Panc1 (cell line): ENCODE data around the gene VIM. TPM values are rescaled to one million over a fixed set of nuclear protein-coding genes. Genes with fewer than 3 reads are reported as not detected.

ENCODE experiments used
- ATAC-seq: fragments of 200-7000 bp; cut with Tn5 transposase; 2 replicates; pipeline ENCODE4 v1.9.1; 2020; ENCODE audit warnings: mild to moderate bottlenecking, moderate library complexity
- BruUV-seq: library from RNA; stranded (reverse); fragments of 400-500 nt; replicated peaks from 2 replicates; lab custom pipeline; 2021; lab: Mats Ljungman, UMichigan
- CTCF ChIA-PET: fragments of 300-600 bp; sonication (Branson Sonifier 250); formaldehyde crosslinking; loops from one replicate; lab custom pipeline; 2022; ENCODE audit warnings: antibody characterized with exemption; lab: Charles Lee
- POLR2A ChIA-PET: fragments of 300-600 bp; sonication (Branson Sonifier 250); formaldehyde crosslinking; loops from one replicate; lab custom pipeline; 2022; ENCODE audit warnings: antibody characterized with exemption; lab: Charles Lee
- DNase-seq: peaks from one replicate; pipeline ENCODE4 v3.0.0-alpha.2; 2010; ENCODE audit warnings: low read depth, low spot score
- H3K27ac ChIP-seq: 2 replicates; pipeline ENCODE4 v1.5.1; 2011; ENCODE audit warnings: mild to moderate bottlenecking, low read length, inconsistent platforms
- H3K27me3 ChIP-seq: fragments of 200-500 bp; sonication (Bioruptor generic); 2 replicates; pipeline ENCODE4 v1.6.0; 2014; ENCODE audit warnings: low read length, inconsistent platforms; ENCODE audit not compliant: control insufficient read depth, insufficient read depth
- H3K36me3 ChIP-seq: fragments of 200-500 bp; sonication (Bioruptor generic); 2 replicates; pipeline ENCODE4 v1.5.1; 2014; ENCODE audit warnings: inconsistent platforms, mild to moderate bottlenecking, low read length, moderate library complexity; ENCODE audit not compliant: control insufficient read depth, insufficient read depth
- H3K4me1 ChIP-seq: 2 replicates; pipeline ENCODE4 v1.5.1; 2011; ENCODE audit warnings: inconsistent platforms, mild to moderate bottlenecking, low read length, moderate library complexity; ENCODE audit not compliant: control insufficient read depth, insufficient read depth
- H3K4me3 ChIP-seq, 2 experiments: 2 replicates each; pipeline ENCODE4 v1.5.1; 2011 to 2012; ENCODE audit warnings: low read depth in 2 of 2, low read length in 2 of 2, mild to moderate bottlenecking in 2 of 2, inconsistent platforms in 1 of 2, moderate library complexity in 1 of 2
- H3K9me3 ChIP-seq: fragments of 200-500 bp; sonication (Bioruptor generic); 2 replicates; pipeline ENCODE4 v1.5.1; 2014; ENCODE audit warnings: low read depth, mild to moderate bottlenecking, inconsistent platforms, low read length, moderate library complexity; ENCODE audit not compliant: control insufficient read depth, insufficient read depth
- CTCF ChIP-seq: fragments of 450-650 bp; IDR thresholded peaks from 2 replicates; pipeline ENCODE4 v1.5.1; 2017; ENCODE audit warnings: mild to moderate bottlenecking
- POLR2AphosphoS5 ChIP-seq: IDR thresholded peaks from 2 replicates; pipeline ENCODE4 v1.6.1; 2012; ENCODE audit warnings: mild to moderate bottlenecking, low read depth, low read length, moderate library complexity
- REST ChIP-seq, 2 experiments: IDR thresholded peaks; 2 replicates each; pipeline ENCODE4 v1.6.1; 2011 to 2012; ENCODE audit warnings: low read depth in 2 of 2, control low read depth in 1 of 2, low read length in 1 of 2, mild to moderate bottlenecking in 1 of 2, moderate library complexity in 1 of 2; ENCODE audit not compliant: insufficient read depth in 1 of 2
- SIN3A ChIP-seq: IDR thresholded peaks from 2 replicates; pipeline ENCODE4 v1.6.1; 2012; ENCODE audit warnings: low read depth, mild to moderate bottlenecking, low read length, moderate library complexity, borderline replicate concordance; ENCODE audit not compliant: insufficient read depth
- TCF7L2 ChIP-seq: IDR thresholded peaks from 2 replicates; pipeline ENCODE4 v1.6.1; 2011; ENCODE audit warnings: mild to moderate bottlenecking, low read depth, low read length, inconsistent platforms
- in situ Hi-C: cut with HindIII; loops from 2 replicates; pipeline ENCODE4 v1.10.0; 2016; ENCODE audit warnings: low sequenced_read_pairs, low pct_unique_long_range_greater_than_20kb
- intact Hi-C: fragments of 100-400 bp; cut with micrococcal nuclease; formaldehyde crosslinking; loops from one replicate; pipeline ENCODE4 v1.10.0; 2022; ENCODE audit not compliant: unreplicated experiment
- total RNA-seq: library from RNA; stranded (reverse); gene quantifications from one replicate; pipeline ENCODE4 v1.2.1, GENCODE V29; 2021; ENCODE audit not compliant: unreplicated experiment

The VIM gene
- total RNA-seq, 1 experiment from 2014 or later: 3,436 TPM

GRCh38 chr10:17200001-17200911 lies 27.8 kb upstream of the VIM start:
- Histone ChIP-seq H3K4me3 (peak overlapping the region; percentile 52 to 54), H3K9me3 (peaks cover under 1% of the 10 kb centered on the region; the same call in 1 of the 2 replicates), H3K27me3 (no peaks in the 10 kb centered on the region), H3K4me1 (peaks cover 20% of the 10 kb centered on the region), H3K36me3 (no peaks in the 10 kb centered on the region), H3K27ac (peak overlapping the region; percentile 99)
- ChIA-PET CTCF (no interaction called here), POLR2A (interaction anchor here (0.5 to 1.5 kb wide), 4 partner anchors 10 to 308 kb away, joined by 3 to 7 read pairs (median 5); partner anchors contain the start of gene VIM)
- TSS peak; percentile 89 for BruUV-seq
- DNase-seq (no peak), ATAC-seq (no peak)
- no peak for TF ChIP-seq REST (IDR thresholded peaks at IDR 0.05; ENCODE audit: insufficient read depth in 1 of 2, low read depth in 2 of 2, low read length in 1 of 2)
- TF ChIP-seq TCF7L2: no peak
- no peak for TF ChIP-seq SIN3A
- no peak for TF ChIP-seq POLR2AphosphoS5
- TF ChIP-seq CTCF: no peak
- in situ Hi-C loops (no loop called here), intact Hi-C loops (no loop called here)

GRCh38 chr10:17200912-17201793 lies 26.9 kb upstream of the VIM start, which contains the start of gene TRDMT1:
Gene TRDMT1, minus strand, starts transcription at chr10:17201672. Its CDS starts 38 bp downstream, at chr10:17201634.
- CTCF ChIA-PET: no interaction called here
- in situ Hi-C loops (no loop called here), intact Hi-C loops (no loop called here)
- POLR2A ChIA-PET: interaction anchor here (0.6 to 1.5 kb wide), 5 partner anchors 15 to 183 kb away, joined by 3 to 6 read pairs (median 4); no protein-coding TSS in a partner anchor
- no TSS peak for BruUV-seq
- ATAC-seq (peak; percentile 96), DNase-seq (no peak)
- peak within 1 kb of the TSS; percentile 52 to 54 for H3K4me3 ChIP-seq
- H3K27me3 ChIP-seq: no peaks in the 10 kb centered on the region
- peaks cover 21% of the 10 kb centered on the region for H3K4me1 ChIP-seq
- no peaks in the 10 kb centered on the region for H3K36me3 ChIP-seq
- no peaks in the 10 kb centered on the region for H3K9me3 ChIP-seq
- peak within 1 kb of the TSS; percentile 99 for H3K27ac ChIP-seq
- peak; percentile 16; the same call in 1 of the 2 replicates for TF ChIP-seq TCF7L2
- TF ChIP-seq SIN3A: no peak
- peak in 1 of 2 experiments; percentile 53; a peak in 1 of 4 replicates for TF ChIP-seq REST (IDR thresholded peaks at IDR 0.05; ENCODE audit: insufficient read depth in 1 of 2, low read depth in 2 of 2, low read length in 1 of 2)
- TF ChIP-seq POLR2AphosphoS5: peak; percentile 56; the same call in 1 of the 2 replicates
- TF ChIP-seq CTCF: no peak
